NB4 (cell line): Measurements from ENCODE around the gene SLC23A3.

Experiments
- DNase-seq: peaks from one replicate; pipeline ENCODE4 v3.0.0; 2010; ENCODE audit warnings: low read depth
- H3K4me3 ChIP-seq: one replicate; pipeline ENCODE4 v1.5.1; 2011; ENCODE audit warnings: mild to moderate bottlenecking, low read depth, low read length, moderate library complexity
- CTCF ChIP-seq: IDR thresholded peaks from one replicate; pipeline ENCODE4 v1.5.1; 2012; ENCODE audit warnings: low read depth, low read length
- MAX ChIP-seq: IDR thresholded peaks from 2 replicates; pipeline ENCODE4 v1.6.1; 2011; ENCODE audit warnings: low read depth, low read length
- MYC ChIP-seq: IDR thresholded peaks from 2 replicates; pipeline ENCODE4 v1.6.1; 2011; ENCODE audit warnings: low read depth, low read length
- POLR2A ChIP-seq: IDR thresholded peaks from 2 replicates; pipeline ENCODE4 v1.6.1; 2011; ENCODE audit warnings: mild to moderate bottlenecking; ENCODE audit not compliant: insufficient read length; ENCODE audit errors: extremely low read depth

SLC23A3 gene

GRCh38 chr2:219168932-219169331, 897 bp downstream of the SLC23A3 start:
- DNase-seq: no peak
- no peak overlapping the region for H3K4me3 ChIP-seq
- TF ChIP-seq MAX (no peak), CTCF (no peak), MYC (no peak), POLR2A (no peak)

GRCh38 chr2:219168526-219168925, 1.3 kb downstream of the SLC23A3 start:
- no peak for DNase-seq
- TF ChIP-seq MAX (no peak), MYC (no peak), CTCF (no peak), POLR2A (no peak)
- no peak overlapping the region for H3K4me3 ChIP-seq

GRCh38 chr2:219167997-219168396, 1.8 kb downstream of the SLC23A3 start:
- TF ChIP-seq POLR2A (no peak), MAX (no peak), CTCF (no peak), MYC (no peak)
- no peak overlapping the region for H3K4me3 ChIP-seq
- no peak for DNase-seq

GRCh38 chr2:219165058-219165911, 4.5 kb downstream of the SLC23A3 start:
- no peak overlapping the region for H3K4me3 ChIP-seq
- no peak for DNase-seq
- TF ChIP-seq MAX (no peak), MYC (no peak), POLR2A (no peak), CTCF (no peak)

GRCh38 chr2:219163156-219163555, 6.7 kb downstream of the SLC23A3 start:
- no peak for TF ChIP-seq MYC
- TF ChIP-seq POLR2A: no peak
- TF ChIP-seq CTCF: no peak
- no peak for TF ChIP-seq MAX
- no peak overlapping the region for H3K4me3 ChIP-seq
- no peak for DNase-seq
